ENCODE data around the gene GSDME.

Gene GSDME

DNA sequence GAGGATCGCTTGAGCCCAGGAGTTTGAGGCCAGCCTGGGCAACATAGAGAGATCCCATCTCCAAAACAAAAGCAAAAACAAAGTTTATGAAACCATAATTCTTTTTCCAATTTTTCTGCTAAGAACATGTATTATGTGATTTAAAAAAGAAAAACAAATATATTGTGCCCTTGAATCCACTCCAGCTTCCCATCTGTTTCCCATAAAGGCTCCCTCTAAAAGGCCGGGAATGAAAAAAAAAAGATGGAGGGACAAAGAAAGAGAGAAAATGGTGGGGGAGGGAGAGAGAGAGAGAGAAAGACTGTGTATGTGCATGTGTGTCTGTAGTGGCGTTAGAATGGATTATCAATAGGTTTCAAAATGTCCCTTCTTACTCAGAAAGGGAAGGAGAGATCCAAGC lies 20.5 kb upstream of the GSDME start:
- no peak overlapping the region for H3K23ac ChIP-seq (ENCODE audit: low read depth, low read length, poor library complexity)
- no peak overlapping the region for H3K4me2 ChIP-seq (ENCODE audit: insufficient read depth, low read length, poor library complexity, severe bottlenecking)
- DNase-seq (ENCODE audit: low spot score): no peak
- no peak overlapping the region for H3K27ac ChIP-seq (replicated peaks; ENCODE audit: low read length)
- no peaks in the 10 kb centered on the region for H3K9me3 ChIP-seq (replicated peaks in 1 of 2; ENCODE audit: control insufficient read depth in 2 of 2, insufficient read depth in 1 of 2, low read depth in 1 of 2, low read length in 2 of 2)
- no peak overlapping the region for H3K14ac ChIP-seq (ENCODE audit: low read length)
- H4K91ac ChIP-seq (ENCODE audit: low read depth, low read length, poor library complexity): no peak overlapping the region
- no peak overlapping the region for H3K4me3 ChIP-seq (ENCODE audit: low read length in 2 of 2)
- H2BK120ac ChIP-seq (ENCODE audit: low read depth, low read length): no peak overlapping the region
- WGBS, 2 donors (ENCODE audit: extremely low coverage in 2 of 2, insufficient read length in 2 of 2, insufficient replicate concordance in 1 of 2): no CpG with 5 or more reads among the region's 3 CpGs
- H2AK5ac ChIP-seq (ENCODE audit: low read depth, low read length): no peak overlapping the region
- H2AFZ ChIP-seq (ENCODE audit: low read length): peak overlapping the region; percentile 68
- no peak overlapping the region for H2BK12ac ChIP-seq (ENCODE audit: low read length)
- no peak overlapping the region for H4K8ac ChIP-seq (ENCODE audit: low read depth, low read length)
- H3K79me1 ChIP-seq (ENCODE audit: low read depth, low read length): no peaks in the 10 kb centered on the region
- H3K9ac ChIP-seq (ENCODE audit: low read depth, low read length, poor library complexity): no peak overlapping the region
- H3K18ac ChIP-seq (ENCODE audit: low read length): no peak overlapping the region
- no peak overlapping the region for H2BK15ac ChIP-seq (ENCODE audit: low read length)
- no peaks in the 10 kb centered on the region for H3K27me3 ChIP-seq (ENCODE audit: control insufficient read depth in 3 of 3, insufficient read depth in 3 of 3, low read depth in 1 of 3, low read length in 3 of 3)
- H2BK5ac ChIP-seq (ENCODE audit: low read length): no peak overlapping the region
- no peak overlapping the region for H3K4ac ChIP-seq (ENCODE audit: low read length)
- no peaks in the 10 kb centered on the region for H3K4me1 ChIP-seq (ENCODE audit: control insufficient read depth in 2 of 2, insufficient read depth in 1 of 2, low read depth in 1 of 2, low read length in 2 of 2)
- no peaks in the 10 kb centered on the region for H3K36me3 ChIP-seq (replicated peaks in 1 of 2; ENCODE audit: control insufficient read depth in 2 of 2, insufficient read depth in 2 of 2, low read length in 2 of 2)

- Histone ChIP-seq H3K4me1 (ENCODE audit: control insufficient read depth in 2 of 2, insufficient read depth in 1 of 2, low read depth in 1 of 2, low read length in 2 of 2) (no peaks in the 10 kb centered on the region), H3K36me3 (replicated peaks in 1 of 2; ENCODE audit: control insufficient read depth in 2 of 2, insufficient read depth in 2 of 2, low read length in 2 of 2) (no peaks in the 10 kb centered on the region), H3K27ac (replicated peaks; ENCODE audit: low read length) (no peak overlapping the region), H3K4ac (ENCODE audit: low read length) (no peak overlapping the region), H3K9me3 (replicated peaks in 1 of 2; ENCODE audit: control insufficient read depth in 2 of 2, insufficient read depth in 1 of 2, low read depth in 1 of 2, low read length in 2 of 2) (peaks cover 2 to 3% of the 10 kb centered on the region in 2 donors), H4K8ac (ENCODE audit: low read depth, low read length) (no peak overlapping the region), H2AFZ (ENCODE audit: low read length) (no peak overlapping the region), H3K4me2 (ENCODE audit: insufficient read depth, low read length, poor library complexity, severe bottlenecking) (no peak overlapping the region), H2BK15ac (ENCODE audit: low read length) (no peak overlapping the region), H4K91ac (ENCODE audit: low read depth, low read length, poor library complexity) (no peak overlapping the region), H3K18ac (ENCODE audit: low read length) (no peak overlapping the region), H3K23ac (ENCODE audit: low read depth, low read length, poor library complexity) (no peak overlapping the region), H3K14ac (ENCODE audit: low read length) (no peak overlapping the region), H3K27me3 (ENCODE audit: control insufficient read depth in 3 of 3, insufficient read depth in 3 of 3, low read depth in 1 of 3, low read length in 3 of 3) (no peaks in the 10 kb centered on the region), H2AK5ac (ENCODE audit: low read depth, low read length) (no peak overlapping the region), H2BK120ac (ENCODE audit: low read depth, low read length) (no peak overlapping the region), H3K9ac (ENCODE audit: low read depth, low read length, poor library complexity) (no peak overlapping the region), H2BK5ac (ENCODE audit: low read length) (no peak overlapping the region), H3K4me3 (ENCODE audit: low read length in 2 of 2) (no peak overlapping the region), H2BK12ac (ENCODE audit: low read length) (no peak overlapping the region), H3K79me1 (ENCODE audit: low read depth, low read length) (no peaks in the 10 kb centered on the region)
- no peak for DNase-seq (ENCODE audit: low spot score)
Observed at GRCh38 chr7:24773646-24774045, 16.4 kb upstream of the GSDME start.

DNA sequence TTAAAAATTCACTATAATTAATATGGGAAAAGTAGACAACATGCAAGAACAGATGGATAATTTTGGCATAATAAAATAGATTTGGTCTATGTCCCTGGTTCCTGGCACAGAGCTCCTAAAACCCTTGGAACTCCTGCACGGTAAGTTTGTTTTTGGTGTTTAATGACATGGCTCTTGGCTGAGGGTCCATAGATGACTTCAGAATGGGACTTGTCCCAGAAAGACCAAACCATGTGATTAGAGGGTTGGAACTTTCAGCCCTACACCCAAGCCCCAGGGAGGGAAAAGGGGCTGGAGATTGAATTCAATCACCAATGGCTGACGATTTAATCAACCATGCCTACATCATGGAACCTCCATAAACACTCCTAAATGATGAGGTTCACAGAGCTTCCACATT lies 12.6 kb upstream of the GSDME start:
- no peaks in the 10 kb centered on the region for H3K36me3 ChIP-seq (replicated peaks in 1 of 2; ENCODE audit: control insufficient read depth in 2 of 2, insufficient read depth in 2 of 2, low read length in 2 of 2)
- no peak overlapping the region for H3K9ac ChIP-seq (ENCODE audit: low read depth, low read length, poor library complexity)
- no peak overlapping the region for H3K23ac ChIP-seq (ENCODE audit: low read depth, low read length, poor library complexity)
- no peak overlapping the region for H3K4me3 ChIP-seq (ENCODE audit: low read length in 2 of 2)
- no peak overlapping the region for H2AK5ac ChIP-seq (ENCODE audit: low read depth, low read length)
- H4K8ac ChIP-seq (ENCODE audit: low read depth, low read length): no peak overlapping the region
- no peak overlapping the region for H2BK5ac ChIP-seq (ENCODE audit: low read length)
- H3K4ac ChIP-seq (ENCODE audit: low read length): no peak overlapping the region
- H3K4me1 ChIP-seq (ENCODE audit: control insufficient read depth in 2 of 2, insufficient read depth in 1 of 2, low read depth in 1 of 2, low read length in 2 of 2): no peaks in the 10 kb centered on the region
- no peaks in the 10 kb centered on the region for H3K79me1 ChIP-seq (ENCODE audit: low read depth, low read length)
- H2BK120ac ChIP-seq (ENCODE audit: low read depth, low read length): no peak overlapping the region
- H3K27me3 ChIP-seq (ENCODE audit: control insufficient read depth in 3 of 3, insufficient read depth in 3 of 3, low read depth in 1 of 3, low read length in 3 of 3): no peaks in the 10 kb centered on the region
- no peak overlapping the region for H3K18ac ChIP-seq (ENCODE audit: low read length)
- H2AFZ ChIP-seq (ENCODE audit: low read length): no peak overlapping the region
- no peak overlapping the region for H2BK12ac ChIP-seq (ENCODE audit: low read length)
- WGBS, 2 donors (ENCODE audit: extremely low coverage in 2 of 2, insufficient read length in 2 of 2, insufficient replicate concordance in 1 of 2): no CpG with 5 or more reads among the region's 2 CpGs
- DNase-seq (ENCODE audit: low spot score): no peak
- H3K9me3 ChIP-seq (replicated peaks in 1 of 2; ENCODE audit: control insufficient read depth in 2 of 2, insufficient read depth in 1 of 2, low read depth in 1 of 2, low read length in 2 of 2): peaks cover 2 to 3% of the 10 kb centered on the region in 2 donors
- H3K14ac ChIP-seq (ENCODE audit: low read length): no peak overlapping the region
- no peak overlapping the region for H3K27ac ChIP-seq (replicated peaks; ENCODE audit: low read length)
- no peak overlapping the region for H4K91ac ChIP-seq (ENCODE audit: low read depth, low read length, poor library complexity)
- H2BK15ac ChIP-seq (ENCODE audit: low read length): no peak overlapping the region
- no peak overlapping the region for H3K4me2 ChIP-seq (ENCODE audit: insufficient read depth, low read length, poor library complexity, severe bottlenecking)

DNA sequence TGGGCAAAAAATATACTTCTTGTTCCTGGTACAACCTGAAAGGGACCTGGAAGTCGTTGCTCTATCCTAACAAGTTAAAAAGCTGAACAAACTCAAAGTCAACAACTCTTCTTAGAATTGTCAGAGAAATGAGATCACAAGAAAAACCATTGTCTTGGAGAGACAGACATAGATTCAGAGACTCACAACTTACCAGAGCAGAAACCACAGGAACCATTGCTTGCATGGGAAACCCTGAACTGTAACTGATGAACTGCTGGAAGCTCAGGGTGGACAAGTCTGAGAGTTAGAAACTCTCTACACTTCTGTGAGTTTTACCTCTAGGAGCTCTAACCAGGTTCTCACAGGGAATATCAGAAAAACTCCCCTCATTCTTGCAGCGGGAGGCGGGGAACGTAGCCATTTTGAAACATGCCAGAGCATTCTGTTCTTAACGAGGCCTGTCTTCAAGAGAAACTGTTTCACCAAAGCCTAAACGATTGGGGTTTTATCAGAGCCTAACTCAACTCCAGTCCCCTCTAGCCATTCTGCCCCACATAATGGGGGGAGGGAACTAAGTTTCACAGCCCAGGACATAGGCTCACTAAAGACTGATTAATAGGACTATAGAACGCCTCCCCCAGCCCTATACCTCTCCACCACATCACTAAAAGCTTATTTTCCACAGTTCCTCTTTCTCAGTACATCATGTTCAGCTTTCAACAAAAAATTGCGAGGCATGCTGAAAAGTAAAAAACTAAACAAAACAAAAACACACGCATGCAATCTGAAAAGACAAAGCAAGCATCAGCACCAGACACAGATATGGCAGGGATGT lies 12.0 kb upstream of the GSDME start:
- H3K4ac ChIP-seq (ENCODE audit: low read length): no peak overlapping the region
- no peak overlapping the region for H3K27ac ChIP-seq (replicated peaks; ENCODE audit: low read length)
- H3K27me3 ChIP-seq (ENCODE audit: control insufficient read depth in 3 of 3, insufficient read depth in 3 of 3, low read depth in 1 of 3, low read length in 3 of 3): no peaks in the 10 kb centered on the region
- H3K36me3 ChIP-seq (replicated peaks in 1 of 2; ENCODE audit: control insufficient read depth in 2 of 2, insufficient read depth in 2 of 2, low read length in 2 of 2): no peaks in the 10 kb centered on the region
- H3K23ac ChIP-seq (ENCODE audit: low read depth, low read length, poor library complexity): no peak overlapping the region
- no peak overlapping the region for H4K91ac ChIP-seq (ENCODE audit: low read depth, low read length, poor library complexity)
- H3K18ac ChIP-seq (ENCODE audit: low read length): no peak overlapping the region
- H4K8ac ChIP-seq (ENCODE audit: low read depth, low read length): no peak overlapping the region
- peaks cover 2 to 3% of the 10 kb centered on the region in 2 donors for H3K9me3 ChIP-seq (replicated peaks in 1 of 2; ENCODE audit: control insufficient read depth in 2 of 2, insufficient read depth in 1 of 2, low read depth in 1 of 2, low read length in 2 of 2)
- no peak overlapping the region for H2BK5ac ChIP-seq (ENCODE audit: low read length)
- H2BK15ac ChIP-seq (ENCODE audit: low read length): no peak overlapping the region
- no peaks in the 10 kb centered on the region for H3K79me1 ChIP-seq (ENCODE audit: low read depth, low read length)
- WGBS, 2 donors (ENCODE audit: extremely low coverage in 2 of 2, insufficient read length in 2 of 2, insufficient replicate concordance in 1 of 2): no CpG with 5 or more reads among the region's 9 CpGs
- no peak for DNase-seq (ENCODE audit: low spot score)
- H3K9ac ChIP-seq (ENCODE audit: low read depth, low read length, poor library complexity): no peak overlapping the region
- no peak overlapping the region for H3K4me2 ChIP-seq (ENCODE audit: insufficient read depth, low read length, poor library complexity, severe bottlenecking)
- H2BK120ac ChIP-seq (ENCODE audit: low read depth, low read length): no peak overlapping the region
- H2AK5ac ChIP-seq (ENCODE audit: low read depth, low read length): no peak overlapping the region
- no peak overlapping the region for H3K4me3 ChIP-seq (ENCODE audit: low read length in 2 of 2)
- H3K14ac ChIP-seq (ENCODE audit: low read length): no peak overlapping the region
- H2AFZ ChIP-seq (ENCODE audit: low read length): peak overlapping the region; percentile 46
- H3K4me1 ChIP-seq (ENCODE audit: control insufficient read depth in 2 of 2, insufficient read depth in 1 of 2, low read depth in 1 of 2, low read length in 2 of 2): no peaks in the 10 kb centered on the region
- H2BK12ac ChIP-seq (ENCODE audit: low read length): no peak overlapping the region
